GM21390 (cell line): ENCODE measurements around the gene CSNK2A2.

ENCODE experiments used
- ATAC-seq: cut with Tn5 transposase; IDR thresholded peaks from one replicate; pipeline ENCODE4 v1.9.1; 2021; ENCODE audit not compliant: unreplicated experiment

CSNK2A2 gene

DNA sequence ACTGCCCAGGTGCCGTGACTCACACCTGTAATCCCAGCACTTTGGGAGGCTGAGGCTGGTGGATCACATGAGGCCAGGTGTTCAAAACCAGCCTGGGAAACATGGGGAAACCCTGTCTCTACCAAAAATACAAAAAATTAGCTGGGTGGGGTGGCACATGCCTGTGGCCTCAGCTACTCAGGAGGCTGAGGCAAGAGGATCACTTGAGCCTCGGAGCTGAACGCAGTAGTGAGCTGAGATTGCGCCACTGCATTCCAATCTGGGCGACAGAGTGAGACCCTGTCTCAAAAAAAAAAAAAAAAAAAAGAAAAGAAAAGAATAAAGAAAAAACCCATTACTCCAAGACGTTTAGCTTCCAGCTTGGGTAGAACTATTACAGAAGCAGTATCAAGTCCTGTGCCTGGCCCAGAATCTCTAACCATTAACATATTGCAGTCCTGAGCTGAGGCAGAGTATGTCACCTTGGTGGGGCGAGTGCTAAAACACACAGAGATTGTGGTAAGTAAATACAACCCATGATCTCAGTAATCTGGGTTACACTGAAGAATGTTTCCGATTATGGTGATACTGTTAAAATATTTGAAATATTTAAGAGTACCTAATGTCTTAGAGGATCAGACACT, 45.5 kb downstream of the CSNK2A2 start:
- ATAC-seq = no peak

DNA sequence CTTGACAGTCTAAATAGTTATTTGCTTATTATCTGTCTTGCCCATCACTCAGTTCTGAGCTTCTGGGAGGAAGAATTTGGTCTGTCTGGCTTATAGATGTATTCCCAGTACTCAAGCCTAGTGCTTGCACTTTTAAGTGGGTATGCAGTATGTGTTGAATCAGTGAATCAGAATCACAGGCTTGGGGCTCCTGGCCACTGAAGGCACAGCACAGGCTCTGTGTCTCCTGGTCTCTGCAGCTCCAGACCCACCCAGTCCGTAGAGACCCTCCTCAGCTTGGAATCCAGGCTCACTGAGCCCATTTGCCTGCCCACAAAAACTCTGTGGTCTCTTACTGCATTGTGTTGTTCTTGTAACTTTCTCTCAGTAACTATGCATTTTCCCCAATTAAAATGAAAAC, 49.4 kb downstream of the CSNK2A2 start:
- ATAC-seq = no peak

DNA sequence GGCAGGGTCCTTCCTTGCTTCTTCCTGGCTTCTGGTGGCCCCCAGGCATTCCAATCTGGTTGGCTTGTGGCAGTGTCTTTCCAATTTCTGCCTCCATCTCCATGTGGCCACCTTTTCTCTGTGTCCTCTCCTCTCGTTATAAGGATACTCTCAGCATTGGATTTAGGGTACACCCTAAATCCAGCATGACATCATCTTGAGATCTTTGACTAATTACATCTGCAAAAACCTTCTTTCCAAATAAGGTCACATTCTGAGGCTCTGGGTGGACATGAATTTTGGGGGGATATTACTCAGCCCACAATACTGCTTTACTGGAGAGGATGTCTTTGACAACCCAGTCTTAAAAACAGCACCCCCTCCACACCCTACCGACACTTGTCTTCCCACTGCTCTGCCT, 49.8 kb downstream of the CSNK2A2 start:
- no peak for ATAC-seq

DNA sequence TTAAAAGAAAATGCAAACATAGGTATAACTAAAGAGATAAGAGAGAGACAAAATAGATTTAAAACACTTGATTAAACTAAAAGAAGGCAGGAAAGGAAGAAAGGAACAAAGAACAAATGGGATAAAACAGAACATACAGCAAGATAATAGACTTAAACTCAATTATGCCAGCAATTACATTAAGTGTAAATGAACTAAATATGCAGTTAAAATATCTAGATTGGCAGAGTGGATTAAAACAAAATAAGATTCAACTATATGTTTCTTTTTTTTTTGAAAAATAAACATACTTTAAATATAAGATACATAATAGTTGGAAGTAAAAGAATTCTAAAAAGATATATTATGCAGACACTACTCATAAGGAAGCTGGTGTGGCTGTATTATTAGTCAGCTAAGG, 59.1 kb downstream of the CSNK2A2 start:
- ATAC-seq = no peak

DNA sequence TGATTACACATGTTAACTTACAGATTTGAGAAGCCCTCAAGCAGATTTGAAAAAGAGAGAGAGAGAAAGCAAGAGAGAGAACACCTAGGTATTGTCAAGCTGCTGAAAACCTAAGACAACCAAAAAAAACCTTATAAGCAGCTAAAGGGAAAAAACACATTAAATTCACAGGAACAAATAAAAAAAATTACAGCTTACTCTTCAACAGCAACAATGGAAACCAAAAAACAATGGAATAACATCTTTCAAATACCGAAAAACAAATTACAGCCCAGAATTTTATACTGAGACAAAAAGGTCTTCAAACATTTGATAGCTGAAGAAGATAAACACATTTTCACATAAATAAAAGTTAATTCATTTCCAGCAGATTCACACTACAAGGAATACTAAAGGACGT, 60.3 kb downstream of the CSNK2A2 start:
- no peak for ATAC-seq

DNA sequence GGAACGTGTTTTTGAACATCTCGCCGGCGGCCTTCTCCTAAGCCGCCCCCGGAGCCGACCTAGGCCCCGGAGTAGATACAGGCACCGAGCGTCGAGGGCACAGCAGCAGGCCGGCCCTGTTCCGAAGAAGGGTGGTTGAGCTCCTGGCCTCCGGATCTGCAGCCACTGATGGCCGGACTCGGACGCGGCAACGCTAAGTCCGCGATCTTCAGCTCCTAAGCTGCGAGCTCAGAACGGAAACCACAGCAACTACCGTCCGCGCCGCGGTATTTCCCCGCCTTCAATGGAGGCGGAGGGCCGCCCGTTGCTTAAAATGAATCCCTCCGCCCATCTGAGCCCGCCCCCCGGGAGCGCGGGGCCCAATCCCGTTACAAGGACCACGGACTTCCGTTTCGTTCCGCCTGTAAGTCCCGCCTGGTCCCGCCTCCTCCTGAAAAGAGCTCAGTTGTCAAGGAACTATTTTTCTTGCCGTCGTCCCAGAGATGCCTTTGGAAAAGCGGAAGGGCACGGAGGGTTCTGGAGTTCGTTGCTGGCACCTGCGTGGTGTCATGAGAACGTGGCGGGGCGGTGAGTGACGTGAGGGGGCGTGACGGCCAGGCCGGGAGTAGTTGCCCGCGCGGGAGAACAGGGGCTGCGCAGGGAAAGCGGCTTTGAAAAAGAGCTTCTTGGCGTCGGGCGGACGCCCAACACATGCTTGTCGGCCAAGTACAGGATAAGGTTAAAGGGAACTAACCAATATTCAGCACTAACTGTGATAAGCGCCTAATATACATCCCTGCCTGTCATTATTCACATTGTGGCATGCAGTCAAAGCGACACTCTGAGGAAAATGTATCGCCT, 68.6 kb downstream of the CSNK2A2 start, which contains the start of gene CFAP20:
TSS of gene CFAP20 (minus strand) at position 285 of the 840 bp plus-strand sequence. CDS start at position 19, 266 bp downstream.
- ATAC-seq = peak; percentile 84

DNA sequence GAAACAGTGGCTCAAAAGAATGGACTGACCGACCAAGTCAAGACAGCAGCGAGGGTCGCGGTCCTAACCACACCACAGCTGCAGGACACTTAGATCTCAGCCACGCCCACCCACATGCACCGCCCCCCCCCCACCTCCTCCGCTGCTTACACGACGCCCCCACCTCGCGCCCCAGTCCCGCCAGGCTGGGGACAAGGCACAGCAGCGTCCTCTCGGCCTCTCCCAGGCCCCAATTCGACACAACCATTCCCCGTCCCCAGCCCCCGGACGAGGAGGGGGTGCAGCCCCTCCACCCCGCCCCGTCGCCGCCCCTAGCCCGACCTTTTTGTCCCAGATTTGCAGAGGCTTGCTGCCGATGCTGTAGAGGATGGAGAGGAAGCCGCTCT, 69.2 kb downstream of the CSNK2A2 start:
- ATAC-seq = peak; percentile 4

DNA sequence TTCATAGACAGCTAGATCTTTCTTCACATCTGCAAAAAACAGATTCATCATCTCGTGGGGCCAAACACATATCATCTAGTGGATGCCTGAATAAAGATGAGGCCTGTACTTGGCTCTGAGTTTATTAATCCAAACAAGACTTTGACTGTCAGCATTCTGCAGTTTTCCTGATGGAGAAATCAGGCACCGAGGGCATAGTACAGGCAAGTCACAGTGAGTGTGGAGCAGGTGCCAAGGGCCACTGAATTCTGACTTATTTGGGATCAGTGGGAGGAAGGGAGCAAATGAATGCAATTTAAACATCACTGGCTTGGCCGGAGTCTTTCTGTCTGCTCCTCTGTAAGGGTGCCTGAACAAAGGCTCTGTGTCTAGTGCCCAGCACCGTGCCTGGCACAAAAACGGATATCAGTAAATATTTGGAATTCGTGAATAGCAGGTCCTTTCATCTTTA, 69.7 kb downstream of the CSNK2A2 start:
- no peak for ATAC-seq

DNA sequence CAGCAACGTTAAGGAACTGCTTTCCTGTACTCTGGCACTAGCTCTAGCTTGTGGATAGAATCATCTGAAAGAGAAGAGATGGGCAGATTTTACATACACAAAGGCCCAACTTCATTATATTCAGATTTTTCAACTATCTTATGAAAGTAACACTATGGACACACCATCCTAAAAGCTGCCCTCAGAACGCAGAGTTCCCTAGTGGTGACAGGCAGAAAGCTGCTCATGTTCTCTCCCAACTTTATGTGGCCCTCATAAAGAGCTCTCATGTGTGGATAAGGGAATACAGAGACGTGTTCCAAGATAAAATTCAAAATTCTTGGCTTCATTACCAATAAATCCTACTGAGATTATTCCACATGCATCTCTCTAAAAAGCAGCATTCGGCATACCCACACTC, 70.3 kb downstream of the CSNK2A2 start:
- no peak for ATAC-seq

DNA sequence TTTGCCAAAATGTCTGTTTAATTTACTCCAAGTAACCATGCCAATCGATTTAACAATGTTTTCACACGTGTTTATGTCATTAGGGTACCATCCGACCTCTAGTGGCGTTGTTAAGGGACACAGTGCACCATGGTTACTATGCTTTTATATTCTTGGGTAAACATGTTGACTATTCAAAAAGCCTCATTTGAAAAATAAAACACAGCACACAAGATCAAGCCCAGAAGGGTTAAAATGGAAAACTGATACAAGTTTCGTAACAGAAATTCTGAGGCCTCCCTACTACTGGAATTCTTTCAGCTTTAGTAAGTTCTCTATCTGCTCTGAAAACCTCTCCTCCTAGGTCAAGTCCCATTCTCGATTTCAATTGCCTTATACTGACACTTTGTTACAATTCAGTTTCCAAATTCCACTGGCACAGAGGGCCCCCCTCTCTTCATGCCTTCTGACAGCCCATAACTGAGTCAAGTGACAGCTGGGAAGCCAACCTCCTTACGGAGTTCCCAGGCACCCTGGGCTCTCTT, 70.8 kb downstream of the CSNK2A2 start:
- ATAC-seq = no peak

DNA sequence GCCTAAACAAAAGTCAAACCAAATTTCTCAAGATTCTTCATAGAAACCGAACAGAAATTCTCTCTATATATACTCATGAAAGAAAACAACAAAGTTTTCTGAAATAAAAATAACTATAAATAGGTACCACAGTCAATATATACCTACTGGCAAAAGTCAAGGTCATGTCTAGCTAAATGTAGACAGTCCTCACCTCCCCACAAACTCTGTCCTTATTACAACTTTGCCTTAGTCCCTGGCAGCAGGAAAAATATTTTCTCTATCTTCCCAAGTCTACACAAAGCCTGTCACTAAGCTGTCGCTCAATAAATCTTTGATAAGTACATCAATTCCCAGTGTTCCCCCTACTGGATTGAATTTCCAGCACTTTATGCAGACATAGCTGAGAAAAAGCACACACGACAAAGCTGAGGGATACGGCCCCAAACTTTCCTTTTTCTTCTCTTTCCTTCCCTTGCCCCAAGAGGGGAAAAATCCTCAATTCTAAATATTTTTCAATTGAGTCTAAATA, 71.4 kb downstream of the CSNK2A2 start:
- ATAC-seq = no peak

DNA sequence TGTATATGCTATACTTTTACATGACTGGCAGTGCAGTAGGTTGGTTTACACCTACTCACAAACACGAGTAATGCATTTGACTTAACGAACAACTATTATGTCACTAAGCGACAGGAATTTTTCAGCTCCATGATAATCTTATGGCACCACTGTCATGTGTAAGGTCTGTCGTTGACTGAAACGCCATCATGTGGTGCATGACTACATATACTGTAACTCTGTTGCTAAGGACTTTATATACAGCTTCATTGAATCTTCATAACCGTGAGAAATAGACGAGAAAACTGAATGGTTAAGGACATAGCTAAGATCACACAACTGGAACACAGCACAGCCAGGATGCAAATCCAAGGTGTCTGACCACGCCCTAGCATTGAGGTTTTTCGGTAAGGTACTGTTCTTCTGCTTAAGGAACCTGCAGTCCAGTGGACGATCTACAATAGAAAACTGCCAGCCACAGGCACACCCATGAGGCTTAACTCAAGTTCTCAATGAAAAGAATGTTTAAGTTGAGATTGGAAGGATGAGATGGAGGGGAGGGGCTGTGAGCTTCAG, 72.0 kb downstream of the CSNK2A2 start:
- ATAC-seq = no peak

DNA sequence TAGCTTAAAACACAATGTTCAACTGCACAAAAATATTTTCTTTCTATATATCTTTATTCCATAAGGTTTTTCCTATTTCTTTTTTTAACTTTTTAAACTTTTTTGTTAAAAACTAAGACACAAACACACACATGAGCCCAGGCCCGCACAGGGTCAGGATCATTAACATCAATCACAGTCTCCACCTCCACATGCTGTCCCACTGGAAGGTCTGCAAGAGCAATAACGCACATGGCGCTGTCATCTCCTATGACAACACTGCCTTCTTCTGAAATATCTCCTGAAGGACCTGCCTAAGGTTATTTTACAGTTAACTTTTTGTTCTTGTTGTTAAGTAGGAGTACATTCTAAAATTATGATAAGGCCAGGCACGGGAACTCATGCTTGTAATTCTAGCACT, 72.9 kb downstream of the CSNK2A2 start:
- ATAC-seq = no peak

DNA sequence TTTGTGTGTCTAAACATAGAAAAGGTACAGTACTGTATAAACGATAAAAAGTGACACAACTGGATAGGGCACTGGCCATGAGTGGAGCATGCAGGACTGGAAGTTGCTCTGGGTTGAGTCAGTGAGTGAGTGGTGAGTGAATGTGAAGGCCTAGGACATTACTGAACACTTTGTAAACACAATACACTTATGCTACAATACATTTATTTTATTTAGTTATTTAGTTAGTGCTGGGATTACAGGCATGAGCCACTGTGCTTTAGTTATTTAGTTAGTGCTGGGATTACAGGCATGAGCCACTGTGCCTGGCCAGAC, 73.3 kb downstream of the CSNK2A2 start:
- ATAC-seq = no peak

DNA sequence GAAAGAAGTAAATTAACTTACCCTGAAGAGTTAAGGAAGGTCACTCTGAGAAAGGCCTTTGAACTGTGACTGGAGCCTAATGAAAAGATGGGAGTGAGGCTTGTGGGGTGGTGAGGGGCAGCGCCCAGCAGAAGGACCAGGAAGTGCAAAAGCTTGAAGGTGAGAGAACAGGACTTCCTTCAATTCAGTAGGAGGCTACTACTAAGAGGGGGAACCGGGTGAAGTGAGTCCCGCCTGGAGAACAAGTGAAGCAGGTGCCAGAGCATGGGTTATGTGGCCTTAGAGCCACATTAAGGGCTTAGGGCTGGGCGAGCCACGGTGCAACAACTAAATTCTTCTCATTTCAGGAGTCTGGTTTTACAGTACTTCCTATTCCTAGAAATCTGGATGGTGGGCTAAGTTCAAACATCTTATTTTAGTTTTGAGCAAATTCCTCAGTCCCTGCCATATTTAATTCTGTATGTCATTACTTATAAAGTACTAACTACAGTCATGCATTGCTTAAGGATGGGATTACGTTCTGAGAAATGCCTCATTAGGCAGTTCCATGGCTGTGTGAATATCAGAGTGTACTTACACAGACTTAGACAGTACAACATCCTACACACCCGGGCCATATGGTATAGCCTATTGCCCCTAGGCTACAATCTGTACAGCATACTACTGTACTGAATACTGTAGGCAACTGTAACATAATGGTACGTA, 73.9 kb downstream of the CSNK2A2 start:
- ATAC-seq = no peak

DNA sequence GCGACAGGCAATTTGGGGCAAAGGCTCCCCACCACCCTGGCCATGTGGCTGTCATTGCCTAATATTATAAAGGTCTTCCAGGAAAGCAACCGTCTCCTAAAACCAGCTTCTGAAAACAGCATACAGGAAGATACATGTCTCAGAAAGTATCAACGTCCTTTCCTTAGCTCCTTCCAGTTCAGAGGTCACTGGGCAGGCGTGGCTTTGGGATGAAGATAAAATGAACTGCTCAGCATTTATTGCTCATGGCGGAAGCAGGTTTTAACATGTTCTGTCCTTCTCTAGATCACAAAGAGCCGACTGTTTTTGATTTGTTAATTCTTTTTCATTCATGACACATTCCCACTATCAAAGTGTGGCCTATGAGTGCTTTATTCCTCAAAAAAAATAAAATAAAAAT, 76.8 kb downstream of the CSNK2A2 start:
- ATAC-seq = no peak

DNA sequence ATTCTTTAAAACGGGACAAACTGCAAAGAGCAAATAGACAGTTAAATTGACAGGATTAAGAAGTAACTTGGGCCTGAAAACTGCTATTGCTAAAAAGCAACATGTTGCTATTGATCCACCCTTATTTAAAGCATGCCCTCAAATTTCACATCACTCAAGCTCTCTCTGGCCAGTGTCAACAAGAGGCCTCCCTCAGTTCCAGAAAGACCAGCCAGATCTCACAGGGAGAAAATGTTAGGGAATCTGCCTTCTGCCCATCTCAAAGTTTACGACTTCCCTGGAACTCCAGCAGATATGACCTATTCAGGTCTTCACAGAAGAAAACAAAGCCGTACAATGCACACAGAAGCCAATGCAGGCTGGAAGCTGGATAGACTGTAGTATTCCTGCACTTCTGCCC, 77.7 kb downstream of the CSNK2A2 start:
- no peak for ATAC-seq

DNA sequence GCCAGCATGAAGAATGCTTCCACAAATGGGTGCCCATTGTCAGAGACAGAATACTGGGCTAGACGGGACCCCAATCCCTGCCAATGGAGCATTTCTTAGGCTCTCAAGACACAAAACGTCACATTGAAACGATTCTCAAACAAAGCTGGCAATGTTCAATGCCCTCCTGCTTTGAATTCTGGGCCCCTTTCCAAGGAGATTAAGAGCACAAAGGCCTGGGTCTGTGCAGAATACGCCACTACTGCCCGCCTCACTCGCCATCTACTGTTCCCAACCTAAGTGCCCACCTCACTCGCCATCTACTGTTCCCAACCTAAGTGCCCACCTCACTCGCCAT, 78.4 kb downstream of the CSNK2A2 start:
- no peak for ATAC-seq

DNA sequence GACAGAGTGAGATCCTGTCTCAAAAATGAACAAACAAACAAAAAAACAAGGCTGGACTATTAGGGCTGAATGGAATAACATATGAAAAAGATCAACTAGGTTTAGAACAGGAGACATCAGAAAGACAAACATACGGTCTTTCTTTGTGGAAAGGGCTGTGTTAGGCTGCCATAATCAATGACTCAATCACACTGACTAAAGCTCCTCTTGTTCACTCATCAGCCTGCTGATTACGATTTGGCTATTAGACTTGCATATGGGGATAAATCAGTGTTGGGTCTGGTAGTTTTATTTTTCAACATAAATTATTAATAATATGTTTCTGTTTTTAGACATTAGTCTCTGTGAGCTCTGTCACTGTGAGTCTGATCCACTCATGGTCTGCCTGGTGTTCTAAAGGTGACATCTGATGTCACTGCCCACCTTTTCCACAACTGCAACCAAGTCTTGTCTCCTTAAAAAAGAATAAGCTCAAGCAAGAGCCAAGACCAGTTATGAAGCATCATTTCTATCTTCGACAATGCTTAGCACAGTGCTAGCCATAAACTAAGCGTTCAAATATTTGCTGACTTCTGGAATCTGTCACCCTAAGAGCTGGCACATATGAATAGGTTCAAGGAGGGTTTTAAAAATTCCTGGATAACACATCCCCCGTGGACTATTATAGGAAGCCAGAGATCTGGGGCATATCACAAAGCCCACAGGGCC, 79.0 kb downstream of the CSNK2A2 start:
- ATAC-seq = no peak

DNA sequence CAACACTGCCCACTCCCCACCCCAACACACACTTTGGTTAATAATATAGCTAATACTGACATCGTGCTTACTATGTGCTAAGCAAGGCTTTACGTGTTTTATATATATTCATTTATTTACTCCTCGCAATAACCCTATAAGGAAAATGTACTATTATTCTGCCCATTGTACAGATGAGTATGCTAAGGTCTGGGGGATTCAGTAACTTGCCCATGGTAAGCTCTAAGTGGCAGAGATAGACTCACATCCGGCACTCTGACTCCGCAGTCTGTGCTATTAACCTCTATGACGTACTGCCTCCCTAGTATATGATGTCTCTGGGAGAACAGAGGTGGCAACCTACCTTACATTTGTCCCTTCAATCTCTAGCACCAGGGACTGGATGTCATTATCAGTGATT, 81.4 kb downstream of the CSNK2A2 start:
- no peak for ATAC-seq

DNA sequence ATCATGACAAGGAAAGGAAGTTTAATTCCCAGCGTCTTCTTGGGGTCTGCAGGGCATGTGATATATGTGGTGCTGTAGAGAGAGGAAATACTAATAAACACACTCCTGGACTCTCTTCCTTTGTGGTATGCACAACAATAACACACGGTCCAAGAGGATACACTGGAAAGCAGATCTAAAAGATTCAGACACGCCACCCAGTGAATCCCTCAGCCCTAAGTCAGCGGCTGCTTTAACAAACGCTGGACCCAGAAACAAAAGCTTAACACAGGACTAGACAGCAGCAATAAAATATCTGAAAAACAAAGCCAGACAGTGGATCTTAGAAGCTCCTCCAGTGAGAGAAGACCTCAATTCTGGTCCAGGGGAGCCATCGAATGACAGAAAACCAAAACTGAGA, 81.8 kb downstream of the CSNK2A2 start:
- ATAC-seq = no peak
